WTC11 (cell line): ENCODE results near the gene THY1. TPM values are rescaled to one million over a fixed set of nuclear protein-coding genes. Genes with fewer than 3 reads are reported as not detected.

Experiments used
- ARID4B ChIP-seq: sonication (generic); formaldehyde crosslinking; IDR thresholded peaks from 2 replicates; pipeline ENCODE4 v1.8.0; 2023; ENCODE audit warnings: missing genetic modification reagents, mild to moderate bottlenecking, borderline replicate concordance
- ATF1 ChIP-seq: sonication (generic); formaldehyde crosslinking; IDR thresholded peaks from 2 replicates; pipeline ENCODE4 v1.8.1; 2023; ENCODE audit warnings: mild to moderate bottlenecking, moderate library complexity, missing genetic modification reagents
- ATF3 ChIP-seq: sonication (generic); formaldehyde crosslinking; conservative IDR thresholded peaks from 2 replicates; pipeline ENCODE4 v1.8.1; 2022; ENCODE audit warnings: mild to moderate bottlenecking, missing genetic modification reagents
- ATF6 ChIP-seq: sonication (generic); formaldehyde crosslinking; IDR thresholded peaks from 2 replicates; pipeline ENCODE4 v1.8.1; 2023; ENCODE audit warnings: mild to moderate bottlenecking, missing genetic modification reagents
- E2F1 ChIP-seq: sonication (generic); formaldehyde crosslinking; IDR thresholded peaks from 2 replicates; pipeline ENCODE4 v1.8.0; 2022; ENCODE audit warnings: mild to moderate bottlenecking, missing genetic modification reagents
- HMGA2 ChIP-seq: fragments of 250-450 bp; sonication (Bioruptor Pico); IDR thresholded peaks from 2 replicates; pipeline ENCODE4 v1.4.0; 2021; ENCODE audit warnings: mild to moderate bottlenecking, moderate library complexity
- IRF1 ChIP-seq: sonication (generic); formaldehyde crosslinking; IDR thresholded peaks from 2 replicates; pipeline ENCODE4 v1.8.0; 2023; ENCODE audit warnings: missing genetic modification reagents
- KAT7 ChIP-seq: sonication (generic); formaldehyde crosslinking; IDR thresholded peaks from 2 replicates; pipeline ENCODE4 v1.8.1; 2023; ENCODE audit warnings: missing genetic modification reagents, mild to moderate bottlenecking, borderline replicate concordance
- RELA ChIP-seq: sonication (generic); formaldehyde crosslinking; IDR thresholded peaks from 2 replicates; pipeline ENCODE4 v1.8.1; 2022; ENCODE audit warnings: missing genetic modification reagents, mild to moderate bottlenecking, borderline replicate concordance
- SP1 ChIP-seq: sonication (generic); formaldehyde crosslinking; conservative IDR thresholded peaks from 2 replicates; pipeline ENCODE4 v1.8.1; 2022; ENCODE audit warnings: missing genetic modification reagents
- TP53 ChIP-seq: sonication (generic); formaldehyde crosslinking; IDR thresholded peaks from 2 replicates; pipeline ENCODE4 v1.8.1; 2023; ENCODE audit warnings: mild to moderate bottlenecking, missing genetic modification reagents
- ZBTB21 ChIP-seq: sonication (generic); formaldehyde crosslinking; IDR thresholded peaks from 2 replicates; pipeline ENCODE4 v1.8.1; 2023; ENCODE audit warnings: mild to moderate bottlenecking, missing genetic modification reagents, borderline replicate concordance
- ZNF396 ChIP-seq: fragments of 250-450 bp; sonication (Bioruptor Pico); IDR thresholded peaks from 2 replicates; pipeline ENCODE4 v1.8.0; 2021; ENCODE audit warnings: mild to moderate bottlenecking, moderate library complexity, borderline replicate concordance
- ZNF423 ChIP-seq: fragments of 250-450 bp; sonication (Bioruptor Pico); IDR thresholded peaks from 2 replicates; pipeline ENCODE4 v2.1.2; 2022; ENCODE audit warnings: mild to moderate bottlenecking, moderate library complexity
- total RNA-seq: library from RNA; stranded (reverse); gene quantifications from 3 replicates; pipeline ENCODE4 v1.2.3, GENCODE V29; 2021
- TF ChIP-seq, protein P1 (sequence below): fragments of 250-450 bp; sonication (Bioruptor Pico); IDR thresholded peaks from 2 replicates; pipeline ENCODE4 v1.9.0; 2021; ENCODE audit warnings: moderate library complexity, mild to moderate bottlenecking, inconsistent platforms, borderline replicate concordance
- TF ChIP-seq, protein P2 (sequence below): sonication (generic); formaldehyde crosslinking; IDR thresholded peaks from 2 replicates; pipeline ENCODE4 v1.8.1; 2023; ENCODE audit warnings: mild to moderate bottlenecking, moderate library complexity, missing genetic modification reagents
- TF ChIP-seq, protein P3 (sequence below): sonication (generic); formaldehyde crosslinking; IDR thresholded peaks from 2 replicates; pipeline ENCODE4 v1.8.0; 2022; ENCODE audit warnings: missing genetic modification reagents
- TF ChIP-seq, protein P4 (sequence below): fragments of 250-450 bp; sonication (Bioruptor Pico); IDR thresholded peaks from 2 replicates; pipeline ENCODE4 v2.1.2; 2022; ENCODE audit warnings: mild to moderate bottlenecking, moderate library complexity

The THY1 gene
- total RNA-seq, 1 experiment from 2014 or later = 325 TPM

GRCh38 chr11:119416606-119417580, 6.1 kb downstream of the THY1 start (continued):
- TF ChIP-seq ARID4B (CRISPR knock-in tag) = no peak
- TF ChIP-seq KAT7 (CRISPR knock-in tag) = no peak
- TF ChIP-seq RELA (CRISPR knock-in tag) = no peak
- 0 out of 2 replicates have a peak, but pooled peaks have one; percentile 30 for TF ChIP-seq E2F1 (CRISPR knock-in tag)
- TF ChIP-seq, protein P1, sequence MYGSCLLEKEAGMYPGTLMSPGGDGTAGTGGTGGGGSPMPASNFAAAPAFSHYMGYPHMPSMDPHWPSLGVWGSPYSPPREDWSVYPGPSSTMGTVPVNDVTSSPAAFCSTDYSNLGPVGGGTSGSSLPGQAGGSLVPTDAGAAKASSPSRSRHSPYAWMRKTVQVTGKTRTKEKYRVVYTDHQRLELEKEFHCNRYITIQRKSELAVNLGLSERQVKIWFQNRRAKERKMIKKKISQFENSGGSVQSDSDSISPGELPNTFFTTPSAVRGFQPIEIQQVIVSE = no peak
- TF ChIP-seq IRF1 (CRISPR knock-in tag) = peak; percentile 18; the same call in 1 of the 2 replicates
- TF ChIP-seq, protein P2, sequence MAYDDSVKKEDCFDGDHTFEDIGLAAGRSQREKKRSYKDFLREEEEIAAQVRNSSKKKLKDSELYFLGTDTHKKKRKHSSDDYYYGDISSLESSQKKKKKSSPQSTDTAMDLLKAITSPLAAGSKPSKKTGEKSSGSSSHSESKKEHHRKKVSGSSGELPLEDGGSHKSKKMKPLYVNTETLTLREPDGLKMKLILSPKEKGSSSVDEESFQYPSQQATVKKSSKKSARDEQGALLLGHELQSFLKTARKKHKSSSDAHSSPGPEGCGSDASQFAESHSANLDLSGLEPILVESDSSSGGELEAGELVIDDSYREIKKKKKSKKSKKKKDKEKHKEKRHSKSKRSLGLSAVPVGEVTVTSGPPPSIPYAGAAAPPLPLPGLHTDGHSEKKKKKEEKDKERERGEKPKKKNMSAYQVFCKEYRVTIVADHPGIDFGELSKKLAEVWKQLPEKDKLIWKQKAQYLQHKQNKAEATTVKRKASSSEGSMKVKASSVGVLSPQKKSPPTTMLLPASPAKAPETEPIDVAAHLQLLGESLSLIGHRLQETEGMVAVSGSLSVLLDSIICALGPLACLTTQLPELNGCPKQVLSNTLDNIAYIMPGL (CRISPR knock-in tag) = no peak
- 0 out of 2 replicates have a peak, but pooled peaks have one; percentile 46 for TF ChIP-seq SP1 (CRISPR knock-in tag)
- no peak for TF ChIP-seq HMGA2
- TF ChIP-seq ZNF396 (CRISPR knock-in tag) = no peak
- TF ChIP-seq, protein P3, sequence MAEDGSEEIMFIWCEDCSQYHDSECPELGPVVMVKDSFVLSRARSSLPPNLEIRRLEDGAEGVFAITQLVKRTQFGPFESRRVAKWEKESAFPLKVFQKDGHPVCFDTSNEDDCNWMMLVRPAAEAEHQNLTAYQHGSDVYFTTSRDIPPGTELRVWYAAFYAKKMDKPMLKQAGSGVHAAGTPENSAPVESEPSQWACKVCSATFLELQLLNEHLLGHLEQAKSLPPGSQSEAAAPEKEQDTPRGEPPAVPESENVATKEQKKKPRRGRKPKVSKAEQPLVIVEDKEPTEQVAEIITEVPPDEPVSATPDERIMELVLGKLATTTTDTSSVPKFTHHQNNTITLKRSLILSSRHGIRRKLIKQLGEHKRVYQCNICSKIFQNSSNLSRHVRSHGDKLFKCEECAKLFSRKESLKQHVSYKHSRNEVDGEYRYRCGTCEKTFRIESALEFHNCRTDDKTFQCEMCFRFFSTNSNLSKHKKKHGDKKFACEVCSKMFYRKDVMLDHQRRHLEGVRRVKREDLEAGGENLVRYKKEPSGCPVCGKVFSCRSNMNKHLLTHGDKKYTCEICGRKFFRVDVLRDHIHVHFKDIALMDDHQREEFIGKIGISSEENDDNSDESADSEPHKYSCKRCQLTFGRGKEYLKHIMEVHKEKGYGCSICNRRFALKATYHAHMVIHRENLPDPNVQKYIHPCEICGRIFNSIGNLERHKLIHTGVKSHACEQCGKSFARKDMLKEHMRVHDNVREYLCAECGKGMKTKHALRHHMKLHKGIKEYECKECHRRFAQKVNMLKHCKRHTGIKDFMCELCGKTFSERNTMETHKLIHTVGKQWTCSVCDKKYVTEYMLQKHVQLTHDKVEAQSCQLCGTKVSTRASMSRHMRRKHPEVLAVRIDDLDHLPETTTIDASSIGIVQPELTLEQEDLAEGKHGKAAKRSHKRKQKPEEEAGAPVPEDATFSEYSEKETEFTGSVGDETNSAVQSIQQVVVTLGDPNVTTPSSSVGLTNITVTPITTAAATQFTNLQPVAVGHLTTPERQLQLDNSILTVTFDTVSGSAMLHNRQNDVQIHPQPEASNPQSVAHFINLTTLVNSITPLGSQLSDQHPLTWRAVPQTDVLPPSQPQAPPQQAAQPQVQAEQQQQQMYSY (CRISPR knock-in tag) = no peak
- TF ChIP-seq ATF6 (CRISPR knock-in tag) = no peak
- TF ChIP-seq, protein P4, sequence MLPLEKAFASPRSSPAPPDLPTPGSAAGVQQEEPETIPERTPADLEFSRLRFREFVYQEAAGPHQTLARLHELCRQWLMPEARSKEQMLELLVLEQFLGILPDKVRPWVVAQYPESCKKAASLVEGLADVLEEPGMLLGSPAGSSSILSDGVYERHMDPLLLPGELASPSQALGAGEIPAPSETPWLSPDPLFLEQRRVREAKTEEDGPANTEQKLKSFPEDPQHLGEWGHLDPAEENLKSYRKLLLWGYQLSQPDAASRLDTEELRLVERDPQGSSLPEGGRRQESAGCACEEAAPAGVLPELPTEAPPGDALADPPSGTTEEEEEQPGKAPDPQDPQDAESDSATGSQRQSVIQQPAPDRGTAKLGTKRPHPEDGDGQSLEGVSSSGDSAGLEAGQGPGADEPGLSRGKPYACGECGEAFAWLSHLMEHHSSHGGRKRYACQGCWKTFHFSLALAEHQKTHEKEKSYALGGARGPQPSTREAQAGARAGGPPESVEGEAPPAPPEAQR (CRISPR knock-in tag) = no peak
- no peak; the same call in 1 of the 2 replicates for TF ChIP-seq ZBTB21 (CRISPR knock-in tag)
- TF ChIP-seq TP53 = no peak; the same call in 1 of the 2 replicates
- TF ChIP-seq ATF1 (CRISPR knock-in tag) = no peak
- TF ChIP-seq ZNF423 (CRISPR knock-in tag) = 0 out of 2 replicates have a peak, but pooled peaks have one; percentile 19
- TF ChIP-seq ATF3 = no peak
